NCI-H446 (cell line): ENCODE data around the gene PPM1A.

Experiments used
- DNase-seq, 2 experiments: peaks; one replicate each; lab custom pipeline; 2025; lab: John Stamatoyannopoulos, UW

PPM1A gene

GRCh38 chr14:60248697-60249318, at the start of gene PPM1A:
Gene PPM1A (plus strand): TSS chr14:60249221. CDS start chr14:60282704, 33,483 bp downstream.
- peak; percentile 81 to 96 for DNase-seq

GRCh38 chr14:60199321-60199720, 49.7 kb upstream of the PPM1A start:
- DNase-seq, result no peak

GRCh38 chr14:60204104-60204842, 44.7 kb upstream of the PPM1A start:
- no peak for DNase-seq

DNA sequence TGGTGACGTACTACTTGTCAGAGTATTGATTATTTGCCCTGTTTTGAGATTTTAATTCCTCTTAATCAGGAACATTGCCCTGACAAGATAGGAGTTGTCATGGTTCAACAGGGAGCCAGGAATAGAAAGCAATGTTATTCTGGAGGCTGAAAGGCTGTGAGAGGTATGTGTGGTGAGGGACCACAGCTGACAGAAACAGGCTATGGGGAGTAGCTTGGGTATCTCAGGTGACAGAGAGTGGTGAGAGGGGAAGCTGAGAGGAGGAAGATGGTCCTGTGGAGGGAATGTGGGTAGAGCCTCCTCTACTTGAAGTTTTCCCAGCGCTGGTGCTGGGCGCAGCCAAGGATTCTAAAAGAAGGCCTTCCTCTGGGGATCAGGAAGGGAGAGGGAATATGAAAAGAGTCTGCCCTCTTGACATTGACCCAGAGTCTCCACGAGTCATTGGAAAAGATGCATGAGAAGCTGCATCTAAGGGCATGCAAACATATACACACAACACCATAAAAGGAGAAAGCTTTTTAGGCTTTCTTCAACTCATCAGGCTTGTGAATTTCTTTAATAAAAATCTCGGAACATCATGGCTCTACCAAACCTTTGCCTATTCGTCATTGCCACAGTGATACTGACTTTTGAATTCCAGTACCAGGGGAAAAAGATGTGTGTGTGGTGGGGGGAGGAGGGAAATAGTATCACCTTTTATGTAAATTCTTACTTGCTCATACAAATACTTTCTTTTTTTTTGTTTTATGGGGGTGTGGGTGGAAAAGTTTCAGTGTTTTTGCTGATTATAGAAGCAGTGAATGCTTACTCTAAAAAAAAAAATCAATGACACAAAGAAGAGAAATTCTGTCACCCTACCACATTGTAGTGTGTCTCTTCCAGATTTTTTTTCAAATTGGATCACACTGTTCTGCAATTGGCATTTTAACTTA, 43.9 kb upstream of the PPM1A start:
- no peak for DNase-seq

- DNase-seq, result no peak
These were observed 42.8 kb upstream of the PPM1A start for GRCh38 chr14:60206249-60206670.

- DNase-seq, result no peak
These were observed 42.0 kb upstream of the PPM1A start for GRCh38 chr14:60206837-60207533.

- no peak for DNase-seq
These were observed 38.3 kb upstream of the PPM1A start for GRCh38 chr14:60210703-60211102.

- DNase-seq, result no peak
These were observed 37.9 kb upstream of the PPM1A start for GRCh38 chr14:60211153-60211552.

- DNase-seq, result no peak
These were observed 36.3 kb upstream of the PPM1A start for GRCh38 chr14:60212503-60213371.

- no peak for DNase-seq
These were observed 35.0 kb upstream of the PPM1A start for GRCh38 chr14:60214003-60214402.

DNA sequence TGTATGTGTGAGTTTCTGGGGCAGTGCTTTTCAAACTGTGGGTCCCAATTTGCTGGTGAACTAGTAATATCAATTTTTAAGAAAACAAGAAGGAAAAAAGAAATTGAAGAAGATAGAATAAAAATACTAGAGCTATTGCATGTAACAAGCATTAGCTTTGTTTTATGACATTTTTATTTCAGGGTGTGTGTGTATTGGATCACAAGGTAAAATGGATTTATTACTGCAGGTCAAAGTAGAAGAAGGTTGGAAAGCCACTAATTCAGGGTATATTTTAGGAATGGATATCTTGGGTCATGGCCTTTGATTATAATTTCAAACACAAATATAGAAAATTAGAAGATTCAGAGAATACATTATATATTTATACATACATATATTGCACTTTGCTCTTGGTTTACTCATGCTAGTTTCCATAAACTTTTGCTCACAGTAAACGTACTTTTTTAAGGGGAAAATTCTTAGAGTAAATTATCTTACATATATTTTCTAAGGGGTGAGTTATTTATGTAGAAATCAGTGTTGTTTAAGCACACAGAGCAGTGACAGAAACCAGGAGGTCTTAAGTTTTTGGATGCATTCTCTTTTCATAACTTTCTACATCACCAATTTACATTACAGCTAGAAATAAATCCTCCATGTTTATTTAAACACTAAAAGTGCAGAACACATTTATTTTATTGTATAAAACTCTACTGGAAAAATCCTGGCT, 34.5 kb upstream of the PPM1A start:
- DNase-seq, result no peak

GRCh38 chr14:60215127-60215444, 33.9 kb upstream of the PPM1A start:
- no peak for DNase-seq

GRCh38 chr14:60215520-60216420, 33.3 kb upstream of the PPM1A start:
- DNase-seq, result peak in 1 of 2 experiments; percentile 11

GRCh38 chr14:60217713-60218112, 31.3 kb upstream of the PPM1A start:
- DNase-seq, result no peak

DNA sequence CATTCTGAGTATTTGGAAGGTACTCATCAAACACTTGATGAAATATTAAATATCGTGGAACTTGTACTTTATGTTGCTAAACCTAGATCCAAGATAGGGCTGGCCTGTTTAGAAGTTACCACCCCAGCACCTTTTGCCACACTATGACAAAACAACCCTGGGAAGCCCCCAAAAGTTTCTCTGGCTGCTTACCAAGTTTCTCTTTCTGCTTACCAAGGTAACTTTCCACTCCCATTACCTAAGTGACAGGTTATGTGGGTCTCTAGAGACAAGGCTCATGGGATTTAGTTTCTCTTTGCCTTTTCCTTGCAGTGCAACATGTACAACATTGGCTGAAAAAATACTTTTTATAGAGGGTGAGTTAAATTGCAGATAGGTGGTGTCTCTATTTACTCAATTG, 28.9 kb upstream of the PPM1A start:
- no peak for DNase-seq

DNA sequence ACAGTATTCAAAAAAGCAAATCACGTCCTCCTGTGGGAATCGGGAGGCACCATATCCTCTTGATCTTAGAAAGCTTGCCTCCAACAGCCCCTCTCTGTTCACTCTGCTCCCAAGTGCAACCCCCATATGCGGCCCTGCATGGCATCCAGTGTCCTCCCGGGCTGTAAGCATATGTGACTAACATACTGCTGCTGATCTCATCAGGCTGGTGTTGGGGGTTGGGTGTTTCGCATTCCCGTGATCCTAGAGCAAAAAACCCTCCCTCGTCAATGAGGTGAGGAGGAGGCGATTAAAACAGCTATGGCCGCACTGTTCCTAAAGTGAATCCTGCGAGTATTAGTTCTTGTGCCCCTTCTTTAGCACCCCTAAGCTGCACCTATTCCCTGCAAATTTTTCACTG, 28.1 kb upstream of the PPM1A start:
- no peak for DNase-seq

- DNase-seq, result no peak
These were observed 27.6 kb upstream of the PPM1A start for GRCh38 chr14:60221457-60221856.

DNA sequence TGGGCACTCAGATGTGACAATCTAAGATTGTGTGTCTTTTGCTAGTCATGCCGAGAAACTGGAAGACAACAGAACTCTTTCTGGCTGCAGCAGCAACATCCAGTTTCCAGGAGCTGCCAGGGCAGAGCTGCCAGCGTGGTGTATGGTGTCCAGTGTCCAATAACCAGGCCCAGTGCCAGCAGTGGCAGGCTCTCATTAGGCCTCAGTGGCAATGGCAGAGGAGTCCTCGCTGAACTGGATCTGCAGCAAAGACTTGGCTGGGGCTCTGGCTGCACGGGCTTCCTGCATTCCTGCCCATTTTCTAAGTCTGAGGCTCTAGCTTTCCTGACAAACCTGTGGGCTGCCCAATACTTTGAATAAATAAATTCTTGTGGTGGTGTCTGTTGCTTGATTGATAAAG, 26.2 kb upstream of the PPM1A start:
- peak in 1 of 2 experiments; percentile 65 for DNase-seq

DNA sequence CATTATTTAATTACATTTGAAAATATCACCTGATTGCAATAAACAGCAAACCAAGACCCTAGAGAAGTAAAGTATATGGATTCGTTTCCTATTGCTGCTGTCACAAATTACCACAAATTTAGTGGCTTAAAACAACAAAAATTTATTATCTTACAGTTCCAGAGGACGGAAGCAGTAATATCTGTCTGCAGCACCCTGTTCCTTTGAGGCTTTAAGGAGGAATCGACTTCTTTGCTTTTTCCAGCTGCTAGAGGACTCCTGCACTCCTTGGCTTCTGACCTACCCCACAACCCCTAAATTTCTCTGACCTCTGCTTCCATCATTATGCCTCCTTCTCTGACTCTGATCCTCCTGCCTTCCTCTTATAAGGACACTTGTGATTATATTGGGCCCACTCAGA, 23.8 kb upstream of the PPM1A start:
- DNase-seq, result no peak
